Measurements from ENCODE around the gene ATMIN.

- no peak for TF ChIP-seq JUND (IDR thresholded peaks at IDR 0.05)
- TF ChIP-seq CTCF (IDR thresholded peaks at IDR 0.05; ENCODE audit: low read depth, low read length, missing input control) = no peak
- TF ChIP-seq MAX (IDR thresholded peaks at IDR 0.05) = no peak
- TF ChIP-seq SP1 (IDR thresholded peaks at IDR 0.05) = no peak
- no peak for TF ChIP-seq ATF3 (IDR thresholded peaks at IDR 0.05)
- TF ChIP-seq RAD21 (IDR thresholded peaks at IDR 0.05) = no peak
- no peak for TF ChIP-seq YY1 (IDR thresholded peaks at IDR 0.05)
- TF ChIP-seq FOXA2 (IDR thresholded peaks at IDR 0.05) = no peak
- no peak for TF ChIP-seq GABPA (IDR thresholded peaks at IDR 0.05 in 1 of 2, conservative IDR thresholded peaks at IDR 0.05 in 1 of 2)
- TF ChIP-seq TAF1 (conservative IDR thresholded peaks at IDR 0.05) = no peak
Observed at GRCh38 chr16:80997964-80998620, 37.5 kb upstream of the ATMIN start.

Measured in liver (tissue), 3 donors.